Peyer's patch (tissue), 4 donors: ENCODE data around the gene ADPRS.

Source experiments
- POLR2A ChIP-seq, 2 donors: fragments of 450-650 bp; IDR thresholded peaks; one replicate each; pipeline ENCODE4 v1.5.1; 2017; ENCODE audit warnings: antibody characterized with exemption in 2 of 2, mild to moderate bottlenecking in 2 of 2, moderate library complexity in 2 of 2
- TF ChIP-seq, protein P1 (sequence below), 6 experiments: fragments of 450-650 bp in 4 of 6; fragments of 200-600 bp in 2 of 6; sonication (generic) in 1 of 6; IDR thresholded peaks; one replicate each; pipeline ENCODE4 v1.5.1; 2017 to 2019; ENCODE audit warnings: antibody characterized with exemption in 6 of 6, mild to moderate bottlenecking in 3 of 6, moderate library complexity in 1 of 6

DNA sequence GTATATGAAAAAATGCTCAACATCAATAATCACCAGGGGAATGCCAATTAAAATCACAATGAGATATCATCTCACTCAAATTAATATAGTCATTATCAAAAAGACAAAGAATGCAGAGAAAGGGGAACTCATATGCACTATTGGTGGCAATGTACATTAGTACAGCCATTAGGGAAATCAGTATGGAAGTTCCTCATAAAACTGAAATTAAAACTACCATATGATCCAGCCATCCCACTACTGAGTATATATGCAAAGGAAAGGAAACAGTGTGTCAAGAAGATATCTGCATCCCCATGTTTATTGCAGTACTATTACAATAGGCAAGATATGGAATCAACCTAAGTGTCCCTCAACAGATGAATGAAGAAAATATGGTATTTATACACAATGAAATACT, 36.9 kb upstream of the ADPRS start:
- TF ChIP-seq, protein P1, sequence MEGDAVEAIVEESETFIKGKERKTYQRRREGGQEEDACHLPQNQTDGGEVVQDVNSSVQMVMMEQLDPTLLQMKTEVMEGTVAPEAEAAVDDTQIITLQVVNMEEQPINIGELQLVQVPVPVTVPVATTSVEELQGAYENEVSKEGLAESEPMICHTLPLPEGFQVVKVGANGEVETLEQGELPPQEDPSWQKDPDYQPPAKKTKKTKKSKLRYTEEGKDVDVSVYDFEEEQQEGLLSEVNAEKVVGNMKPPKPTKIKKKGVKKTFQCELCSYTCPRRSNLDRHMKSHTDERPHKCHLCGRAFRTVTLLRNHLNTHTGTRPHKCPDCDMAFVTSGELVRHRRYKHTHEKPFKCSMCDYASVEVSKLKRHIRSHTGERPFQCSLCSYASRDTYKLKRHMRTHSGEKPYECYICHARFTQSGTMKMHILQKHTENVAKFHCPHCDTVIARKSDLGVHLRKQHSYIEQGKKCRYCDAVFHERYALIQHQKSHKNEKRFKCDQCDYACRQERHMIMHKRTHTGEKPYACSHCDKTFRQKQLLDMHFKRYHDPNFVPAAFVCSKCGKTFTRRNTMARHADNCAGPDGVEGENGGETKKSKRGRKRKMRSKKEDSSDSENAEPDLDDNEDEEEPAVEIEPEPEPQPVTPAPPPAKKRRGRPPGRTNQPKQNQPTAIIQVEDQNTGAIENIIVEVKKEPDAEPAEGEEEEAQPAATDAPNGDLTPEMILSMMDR (IDR thresholded peaks at IDR 0.05), result no peak
- no peak for TF ChIP-seq POLR2A (IDR thresholded peaks at IDR 0.05)
